ENCODE measurements around the gene CYP46A1.
A peak's percentile ranks its signal among the peaks of the same experiment; 100 is the strongest.

CYP46A1 gene

DNA sequence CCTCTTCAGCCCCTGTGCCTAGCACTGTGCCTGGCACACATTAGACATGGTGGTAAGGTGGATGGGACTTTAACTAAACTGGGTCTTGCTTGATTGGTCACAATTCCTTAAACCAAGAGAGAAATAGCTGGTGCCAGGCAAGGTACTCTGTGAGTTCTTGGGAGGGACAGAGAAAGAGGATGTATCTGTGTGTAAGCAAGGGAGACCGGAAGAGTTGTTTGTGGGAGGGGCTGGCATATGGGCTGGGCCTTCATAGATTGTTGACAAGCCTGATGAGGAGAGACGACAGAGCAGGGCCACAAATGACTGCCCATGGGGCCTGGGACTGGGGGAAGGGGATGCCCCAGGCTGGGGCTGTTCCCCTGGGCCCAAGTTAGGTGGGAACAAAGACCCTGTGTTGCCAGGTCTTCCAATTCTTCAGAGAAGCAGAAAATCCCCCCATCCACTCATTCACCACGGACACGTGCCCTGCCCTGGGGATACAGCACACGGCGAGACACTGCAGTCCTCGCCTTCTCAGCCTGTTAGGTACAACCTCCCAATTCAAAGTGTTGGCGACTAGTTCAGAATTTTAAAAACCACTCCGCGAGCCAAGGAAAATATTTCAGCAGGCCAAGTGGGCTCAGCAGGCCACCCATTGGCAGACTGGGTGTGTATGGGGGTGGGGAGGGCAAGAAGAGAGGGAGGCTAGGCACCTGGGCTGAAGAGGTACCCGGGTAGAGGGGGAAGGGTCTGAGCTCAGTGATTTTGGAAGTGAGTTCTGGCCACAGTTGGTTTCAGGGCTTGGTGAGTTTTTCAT lies 11.4 kb upstream of the CYP46A1 start:
- DNase-seq (ENCODE audit: extremely low read depth in 1 of 2, low read depth in 1 of 2): no peak

DNA sequence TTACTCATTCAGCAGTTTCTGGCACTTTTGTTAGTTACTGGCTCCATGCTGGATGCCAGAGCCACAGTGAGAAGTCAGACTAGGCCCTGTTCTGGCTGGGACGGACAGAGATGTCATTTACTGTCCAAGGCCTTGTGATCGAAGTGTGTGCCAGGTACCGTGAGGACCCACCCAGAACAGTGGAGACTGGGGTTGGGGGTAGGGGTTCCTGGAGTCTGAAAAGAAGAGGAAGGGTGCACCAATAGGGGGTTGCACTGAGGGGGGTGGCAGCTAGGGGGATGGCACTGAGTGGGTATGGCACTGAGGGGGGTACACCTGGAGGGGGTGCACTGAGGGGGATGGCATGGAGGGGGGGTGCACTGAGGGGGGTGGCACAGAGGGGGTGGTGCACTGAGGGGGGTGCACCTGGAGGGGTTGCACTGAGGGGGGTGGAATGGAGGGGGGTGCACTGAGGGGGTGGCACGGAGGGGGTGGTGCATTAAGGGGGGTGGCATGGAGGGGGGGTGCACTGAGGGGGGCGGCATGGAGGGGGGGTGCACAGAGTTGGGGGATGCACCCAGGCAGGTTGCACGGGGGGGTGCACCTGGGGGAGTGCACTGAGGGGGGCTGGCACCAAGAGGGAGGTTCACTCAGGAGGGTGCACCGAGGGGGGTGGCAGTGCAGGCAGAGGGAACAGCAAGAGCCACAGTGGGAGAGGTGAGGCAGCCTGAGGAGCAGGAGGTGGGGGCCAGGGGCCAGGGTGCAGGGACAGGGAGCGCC lies 10.6 kb upstream of the CYP46A1 start:
- no peak for DNase-seq (ENCODE audit: extremely low read depth in 1 of 2, low read depth in 1 of 2)

DNA sequence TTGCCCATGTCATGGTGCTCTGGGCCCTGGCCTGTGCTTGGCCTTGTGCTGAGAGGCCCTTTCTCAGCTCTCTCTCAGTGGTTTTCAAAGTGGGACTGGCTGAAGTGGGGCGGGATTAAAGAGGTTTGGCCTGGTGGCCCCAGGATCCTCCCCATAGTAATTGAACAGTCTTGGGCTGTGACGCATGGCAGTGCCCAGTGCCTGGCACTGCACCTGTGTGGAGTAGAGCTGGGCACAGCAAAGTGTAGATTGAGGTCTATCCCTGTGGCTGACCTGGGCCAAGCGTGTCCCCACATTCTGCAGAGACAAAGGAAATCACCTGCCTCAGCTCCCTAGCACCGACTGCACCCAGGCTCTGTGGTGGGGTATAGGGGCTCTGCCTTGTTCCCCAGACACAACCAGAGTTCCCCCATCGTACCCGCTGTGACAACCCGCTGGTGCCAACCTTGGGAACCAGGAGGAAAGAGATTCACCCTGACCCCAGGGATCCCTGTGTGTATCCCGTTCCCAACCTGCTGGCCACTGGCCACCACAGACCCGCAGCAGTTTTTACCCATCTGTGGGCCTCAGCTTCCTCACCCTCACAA lies 9.9 kb upstream of the CYP46A1 start:
- DNase-seq (ENCODE audit: extremely low read depth in 1 of 2, low read depth in 1 of 2): no peak

- no peak for DNase-seq (ENCODE audit: extremely low read depth in 1 of 2, low read depth in 1 of 2)
Measured at GRCh38 chr14:99674776-99675381, 9.2 kb upstream of the CYP46A1 start.

GRCh38 chr14:99675382-99675835 lies 8.7 kb upstream of the CYP46A1 start:
- no peak for DNase-seq (ENCODE audit: extremely low read depth in 1 of 2, low read depth in 1 of 2)

DNA sequence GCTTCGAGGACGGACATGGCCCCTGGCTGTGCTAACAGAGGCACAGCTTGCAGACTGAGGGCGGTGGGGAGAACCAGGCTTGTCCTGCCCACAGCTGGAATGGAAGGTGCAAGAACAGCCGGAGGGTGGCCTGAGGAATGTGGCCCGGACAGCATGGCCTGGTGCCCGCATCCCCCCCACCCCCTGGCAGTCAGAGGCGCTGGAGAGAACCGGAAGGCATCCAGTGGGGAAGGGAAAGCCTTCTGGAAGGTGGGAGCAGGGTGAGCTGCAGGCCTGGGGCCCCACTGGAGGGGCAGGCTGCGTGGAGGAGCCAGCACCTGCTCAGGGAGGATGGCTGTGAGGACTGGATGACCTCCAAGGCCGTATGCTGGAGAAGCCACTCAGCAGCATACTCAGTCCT lies 8.1 kb upstream of the CYP46A1 start:
- no peak for DNase-seq (ENCODE audit: extremely low read depth in 1 of 2, low read depth in 1 of 2)

DNA sequence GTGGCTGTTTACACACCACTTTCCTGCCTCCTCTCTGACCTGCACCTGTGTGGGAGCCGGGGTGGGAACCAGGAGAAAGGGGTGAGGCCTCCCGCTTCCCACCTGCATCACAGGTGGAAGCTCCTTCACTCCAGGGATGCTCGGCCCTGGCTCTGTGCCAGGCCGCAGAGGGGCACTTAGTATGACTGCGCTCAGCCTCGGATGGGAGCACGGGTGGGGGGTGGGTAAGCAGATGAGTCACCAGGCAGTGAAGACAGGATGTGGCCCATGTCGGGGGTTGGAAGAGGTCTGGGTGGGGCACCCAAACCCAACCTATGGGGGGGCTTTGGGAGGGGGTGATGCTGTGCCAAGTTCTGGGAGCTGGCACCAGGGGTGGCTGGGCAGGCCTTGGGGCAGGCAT lies 7.4 kb upstream of the CYP46A1 start:
- DNase-seq (ENCODE audit: extremely low read depth in 1 of 2, low read depth in 1 of 2): no peak

- no peak for DNase-seq (ENCODE audit: extremely low read depth in 1 of 2, low read depth in 1 of 2)
Measured at GRCh38 chr14:99677231-99678140, 6.6 kb upstream of the CYP46A1 start.

DNA sequence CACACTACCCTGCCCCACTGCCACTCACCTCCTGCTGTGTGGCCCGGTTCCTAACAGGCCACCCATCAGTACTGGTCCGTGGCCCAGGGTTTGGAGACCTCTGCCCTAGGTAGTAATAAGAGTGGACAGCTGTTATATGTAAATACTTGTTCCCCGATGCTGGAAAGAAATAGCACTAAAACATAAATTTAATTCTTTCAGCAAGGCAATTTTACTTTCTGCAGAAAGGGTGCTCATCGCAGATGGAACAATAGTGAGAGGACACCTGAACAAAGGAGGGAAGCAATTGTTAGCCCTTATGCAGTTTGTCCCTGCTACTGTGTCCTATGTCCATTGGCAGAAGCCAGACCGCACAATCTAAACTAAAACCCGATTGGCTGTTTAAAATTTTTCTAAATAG lies 5.9 kb upstream of the CYP46A1 start:
- no peak for DNase-seq (ENCODE audit: extremely low read depth in 1 of 2, low read depth in 1 of 2)

- no peak for DNase-seq (ENCODE audit: extremely low read depth in 1 of 2, low read depth in 1 of 2)
Measured at GRCh38 chr14:99679111-99679510, 5.0 kb upstream of the CYP46A1 start.

DNA sequence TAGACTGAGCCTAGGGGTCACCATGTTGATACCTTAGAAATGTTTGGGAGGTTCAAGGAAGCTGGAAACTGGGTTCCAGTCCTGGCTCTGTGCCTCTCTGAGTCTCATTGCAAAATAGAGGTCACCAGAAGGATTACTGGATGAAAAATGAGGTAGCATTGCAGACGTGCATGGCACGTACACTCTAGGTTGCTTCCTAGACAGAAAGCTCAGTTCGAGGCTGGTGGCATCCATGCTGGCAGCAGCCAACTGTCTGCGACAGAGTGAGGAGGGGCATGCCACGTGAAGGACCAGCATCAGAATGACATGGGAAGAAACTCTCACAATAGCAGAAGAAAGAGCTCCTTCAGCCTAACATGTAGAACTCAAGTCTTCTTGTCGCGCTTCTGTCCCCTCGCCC lies 4.6 kb upstream of the CYP46A1 start:
- DNase-seq (ENCODE audit: extremely low read depth in 1 of 2, low read depth in 1 of 2): no peak

GRCh38 chr14:99679996-99680395 lies 4.1 kb upstream of the CYP46A1 start:
- DNase-seq (ENCODE audit: extremely low read depth in 1 of 2, low read depth in 1 of 2): no peak

DNA sequence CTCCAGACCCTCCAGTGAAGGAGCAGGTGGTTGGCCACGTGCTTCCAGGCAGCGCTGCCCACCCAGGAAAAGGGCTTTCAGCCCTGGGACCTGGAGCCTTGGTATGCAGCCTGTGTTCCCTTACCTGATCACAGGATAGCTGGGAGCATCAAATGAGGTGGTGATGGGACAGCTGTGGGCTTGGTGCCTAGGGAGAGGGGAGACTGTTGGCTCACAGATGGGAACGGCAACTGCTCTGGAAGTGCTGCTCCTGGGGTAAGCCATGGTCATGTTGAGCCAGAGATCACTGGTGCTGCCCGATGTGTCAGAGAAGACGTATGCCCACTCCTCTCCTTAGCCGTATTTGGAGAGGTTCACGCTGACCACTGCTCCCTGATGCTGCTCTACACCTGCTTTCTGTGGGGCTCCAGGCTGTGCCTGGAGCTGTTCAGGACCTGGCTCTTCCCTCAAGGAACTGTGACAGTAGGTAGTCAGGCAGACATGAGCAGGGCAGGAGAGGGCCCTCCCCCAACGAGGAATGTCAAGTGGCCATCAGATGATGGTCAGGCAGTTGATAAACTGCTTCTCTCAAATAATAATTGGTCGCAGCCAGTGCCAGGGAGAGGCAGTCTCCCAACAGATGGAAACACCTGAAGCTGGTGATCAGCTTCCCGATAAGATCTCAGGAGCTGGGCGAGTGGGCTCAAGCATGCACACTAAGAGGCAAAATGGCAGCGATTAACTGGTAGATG lies 2.8 kb upstream of the CYP46A1 start:
- DNase-seq (ENCODE audit: extremely low read depth in 1 of 2, low read depth in 1 of 2): no peak

DNA sequence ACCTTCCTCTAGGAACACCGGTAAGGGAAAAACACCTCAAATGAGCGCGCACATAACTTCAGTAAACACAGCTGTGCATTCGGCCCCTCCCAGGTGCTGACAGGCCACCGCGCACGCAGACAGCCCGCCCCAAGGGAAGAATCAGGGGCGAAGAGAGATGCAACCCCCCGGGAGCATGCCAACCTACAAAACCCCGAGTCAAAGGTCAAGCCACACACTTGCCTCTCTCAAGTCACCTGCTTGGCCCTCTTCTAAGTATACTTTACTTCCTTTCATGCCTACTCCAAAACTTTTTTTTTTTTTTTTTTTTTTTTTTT lies 2.3 kb upstream of the CYP46A1 start:
- no peak for DNase-seq (ENCODE audit: extremely low read depth in 1 of 2, low read depth in 1 of 2)

DNA sequence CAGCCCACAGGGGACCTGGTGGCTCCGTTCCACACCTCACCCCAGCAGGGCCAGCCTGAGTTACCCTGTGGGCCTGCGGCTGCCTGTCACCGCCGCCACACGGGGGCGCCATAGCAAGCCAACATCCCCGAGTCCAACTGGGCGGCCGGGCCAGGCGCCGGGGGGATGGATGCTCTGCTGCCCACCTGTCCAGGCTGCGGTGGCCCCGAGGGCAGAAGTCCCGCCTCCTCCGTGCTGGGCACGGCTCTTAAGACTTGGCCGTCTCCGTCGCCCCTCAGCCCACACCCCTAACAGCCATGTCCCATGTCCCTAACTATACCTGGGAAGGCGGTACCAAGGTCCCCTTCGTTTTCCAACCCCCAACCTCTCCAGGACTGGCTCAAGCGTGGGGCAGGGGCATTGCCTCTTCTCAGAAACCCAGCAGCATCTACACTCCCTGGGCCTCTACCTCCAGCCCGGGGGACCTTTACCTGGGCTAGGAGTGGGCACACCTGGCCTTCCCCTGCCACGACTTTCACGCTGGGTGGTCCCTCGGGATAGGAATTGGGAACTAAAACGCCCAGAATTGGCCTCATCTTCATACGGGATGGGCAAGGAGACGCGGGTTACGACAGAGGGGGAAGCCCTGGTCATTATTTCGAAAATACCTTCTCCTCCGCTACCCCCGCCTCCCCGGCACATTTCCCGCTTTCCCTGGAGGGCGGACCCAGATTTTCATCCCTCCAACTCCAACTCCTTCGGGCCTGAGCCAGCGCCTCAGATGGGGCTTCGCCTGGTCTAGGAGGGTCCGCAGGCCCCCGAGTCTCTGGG lies 1.1 kb upstream of the CYP46A1 start:
- DNase-seq (ENCODE audit: extremely low read depth in 1 of 2, low read depth in 1 of 2): peak; percentile 51 to 76

DNA sequence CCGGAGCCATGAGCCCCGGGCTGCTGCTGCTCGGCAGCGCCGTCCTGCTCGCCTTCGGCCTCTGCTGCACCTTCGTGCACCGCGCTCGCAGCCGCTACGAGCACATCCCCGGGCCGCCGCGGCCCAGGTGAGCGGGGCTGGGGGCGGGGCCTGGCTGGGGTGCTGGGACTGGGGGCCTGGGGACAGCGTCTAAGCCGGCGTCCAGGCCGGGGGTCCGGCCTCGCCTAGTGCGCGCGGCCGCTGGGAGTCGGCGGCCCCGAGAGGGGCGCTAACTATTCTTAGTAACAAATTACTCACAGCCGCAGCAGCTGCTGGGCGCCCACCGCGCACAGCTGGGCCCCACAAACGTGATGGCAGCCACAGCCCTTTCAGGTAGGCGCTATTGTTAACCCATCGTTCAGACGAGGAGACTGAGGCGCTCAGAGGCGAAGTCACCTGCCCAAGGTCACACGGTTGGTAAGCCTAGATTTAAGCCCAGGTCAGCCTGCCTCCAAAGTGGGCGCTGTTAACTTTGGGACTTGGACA lies 374 bp downstream of the CYP46A1 start:
- DNase-seq (ENCODE audit: extremely low read depth in 1 of 2, low read depth in 1 of 2): no peak

DNA sequence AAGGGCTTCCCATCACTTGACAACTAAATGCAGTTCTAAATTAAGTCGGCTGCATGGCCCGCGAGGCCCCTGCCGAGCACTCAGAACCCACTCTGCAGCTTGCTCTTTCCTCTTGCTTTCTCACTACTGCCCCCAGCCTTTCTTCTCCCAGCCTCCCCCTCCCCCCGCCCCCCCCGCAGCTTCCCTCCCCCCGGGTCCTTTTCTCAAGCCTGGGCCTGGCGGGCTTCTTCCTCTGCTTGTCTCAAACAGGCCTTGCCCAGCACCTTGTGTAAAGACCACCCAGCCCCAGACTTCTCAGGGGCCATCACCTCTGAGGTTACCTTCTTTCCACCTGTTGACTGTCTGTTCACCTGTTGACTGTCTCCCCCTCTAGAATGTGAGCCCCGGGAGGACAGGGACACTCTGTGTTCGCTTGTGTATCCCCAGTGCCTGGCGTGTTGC lies 1.1 kb downstream of the CYP46A1 start:
- DNase-seq (ENCODE audit: extremely low read depth in 1 of 2, low read depth in 1 of 2): no peak

GRCh38 chr14:99685596-99685995 lies 1.5 kb downstream of the CYP46A1 start:
- no peak for DNase-seq (ENCODE audit: extremely low read depth in 1 of 2, low read depth in 1 of 2)

Data from activated CD8-positive, alpha-beta memory T cell treated with anti-CD3 and anti-CD28 coated beads for 1 hour (primary cell).